ENCODE measurements around the gene LANCL3.

The LANCL3 gene

GRCh38 chrX:37652589-37653231 is 81.2 kb downstream of the LANCL3 start:
- Histone ChIP-seq H3K4me3 (ENCODE audit: low read depth in 1 of 2, low read length in 2 of 2) (no peak overlapping the region), H3K27ac (ENCODE audit: low read depth, low read length) (no peak overlapping the region), H3K36me3 (ENCODE audit: control insufficient read depth in 1 of 2, insufficient read depth in 2 of 2, low read length in 2 of 2) (no peaks in the 10 kb centered on the region), H3K9me3 (ENCODE audit: control insufficient read depth in 1 of 2, low read length in 2 of 2) (no peaks in the 10 kb centered on the region), H3K27me3 (ENCODE audit: control insufficient read depth in 1 of 2, insufficient read depth in 2 of 2, low read length in 2 of 2) (no peaks in the 10 kb centered on the region), H3K9ac (ENCODE audit: low read depth in 1 of 2, low read length in 2 of 2) (no peak overlapping the region), H3K4me1 (ENCODE audit: control insufficient read depth in 1 of 2, insufficient read depth in 2 of 2, low read length in 2 of 2) (no peaks in the 10 kb centered on the region)

- H3K27ac ChIP-seq (ENCODE audit: low read depth, low read length), result no peak overlapping the region
Measured at GRCh38 chrX:37653397-37654085, 82.1 kb downstream of the LANCL3 start.

DNA sequence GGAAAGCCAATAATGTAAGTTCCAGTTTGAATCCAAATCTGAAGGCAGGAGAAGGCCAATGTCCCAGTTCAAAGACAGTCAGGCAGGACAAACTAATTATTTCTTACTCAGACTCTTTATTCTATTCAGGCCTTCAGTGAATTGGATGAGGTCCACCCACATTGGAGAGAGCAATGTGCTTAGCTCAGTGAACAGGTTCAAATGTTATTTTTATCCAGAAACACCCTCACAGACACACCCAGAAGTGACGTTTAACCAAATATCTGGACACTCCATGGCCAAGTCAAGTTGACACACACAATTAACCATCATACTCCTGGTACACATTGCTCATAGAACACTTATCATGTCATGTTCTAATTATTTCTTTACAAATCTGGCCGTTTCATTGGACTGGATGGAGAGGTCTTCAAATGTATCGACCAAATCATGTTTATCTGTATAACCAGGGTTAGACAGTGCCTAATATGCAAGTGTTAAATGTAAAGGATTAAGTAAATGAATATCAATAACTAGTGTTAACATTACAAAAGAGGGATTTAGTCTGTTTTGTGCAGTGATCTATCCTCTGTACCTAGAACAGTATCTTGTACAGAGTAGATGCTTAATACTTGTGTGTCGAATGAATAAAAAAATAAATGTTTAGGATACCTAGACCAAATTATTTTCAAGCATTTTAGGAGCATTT is 87.0 kb downstream of the LANCL3 start:
- Histone ChIP-seq H3K27ac (ENCODE audit: low read depth, low read length) (no peak overlapping the region), H3K4me1 (ENCODE audit: control insufficient read depth in 1 of 2, insufficient read depth in 2 of 2, low read length in 2 of 2) (no peaks in the 10 kb centered on the region), H3K9me3 (ENCODE audit: control insufficient read depth in 1 of 2, low read length in 2 of 2) (no peaks in the 10 kb centered on the region), H3K9ac (ENCODE audit: low read depth in 1 of 2, low read length in 2 of 2) (no peak overlapping the region), H3K27me3 (ENCODE audit: control insufficient read depth in 1 of 2, insufficient read depth in 2 of 2, low read length in 2 of 2) (no peaks in the 10 kb centered on the region), H3K36me3 (ENCODE audit: control insufficient read depth in 1 of 2, insufficient read depth in 2 of 2, low read length in 2 of 2) (no peaks in the 10 kb centered on the region), H3K4me3 (ENCODE audit: low read depth in 1 of 2, low read length in 2 of 2) (no peak overlapping the region)

More at GRCh38 chrX:37653397-37654085, 82.1 kb downstream of the LANCL3 start:
- no peak overlapping the region for H3K9ac ChIP-seq (ENCODE audit: low read depth in 1 of 2, low read length in 2 of 2)
- no peak overlapping the region for H3K4me3 ChIP-seq (ENCODE audit: low read depth in 1 of 2, low read length in 2 of 2)
- H3K4me1 ChIP-seq (ENCODE audit: control insufficient read depth in 1 of 2, insufficient read depth in 2 of 2, low read length in 2 of 2), result no peaks in the 10 kb centered on the region
- H3K36me3 ChIP-seq (ENCODE audit: control insufficient read depth in 1 of 2, insufficient read depth in 2 of 2, low read length in 2 of 2), result no peaks in the 10 kb centered on the region
- H3K9me3 ChIP-seq (ENCODE audit: control insufficient read depth in 1 of 2, low read length in 2 of 2), result no peaks in the 10 kb centered on the region
- no peaks in the 10 kb centered on the region for H3K27me3 ChIP-seq (ENCODE audit: control insufficient read depth in 1 of 2, insufficient read depth in 2 of 2, low read length in 2 of 2)

DNA sequence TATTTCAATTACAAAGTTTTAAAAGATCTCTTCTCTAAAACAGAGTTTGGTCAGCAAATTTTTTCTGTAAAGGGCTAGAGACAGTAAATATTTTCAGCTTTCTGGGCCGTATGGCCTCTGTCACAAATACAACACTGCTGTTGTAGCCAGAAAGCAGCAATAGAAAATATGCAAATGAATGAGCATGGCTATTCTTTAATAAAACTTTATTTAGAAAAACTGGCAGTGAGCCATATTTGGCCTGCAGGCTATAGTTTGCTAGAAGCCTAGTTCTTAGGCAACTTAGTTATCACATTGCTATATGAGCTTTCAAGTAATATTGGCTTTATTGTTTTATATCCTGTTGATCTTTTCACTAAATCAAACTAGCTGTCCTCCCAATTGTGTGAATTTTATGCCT is 87.6 kb downstream of the LANCL3 start:
- Histone ChIP-seq H3K9ac (ENCODE audit: low read depth in 1 of 2, low read length in 2 of 2) (no peak overlapping the region), H3K9me3 (ENCODE audit: control insufficient read depth in 1 of 2, low read length in 2 of 2) (no peaks in the 10 kb centered on the region), H3K4me3 (ENCODE audit: low read depth in 1 of 2, low read length in 2 of 2) (no peak overlapping the region)

GRCh38 chrX:37662181-37662580 is 90.7 kb downstream of the LANCL3 start:
- H3K4me3 ChIP-seq (ENCODE audit: low read depth in 1 of 2, low read length in 2 of 2), result no peak overlapping the region
- no peak overlapping the region for H3K9ac ChIP-seq (ENCODE audit: low read depth in 1 of 2, low read length in 2 of 2)
- H3K27ac ChIP-seq (ENCODE audit: low read depth, low read length), result no peak overlapping the region
- no peaks in the 10 kb centered on the region for H3K36me3 ChIP-seq (ENCODE audit: control insufficient read depth in 1 of 2, insufficient read depth in 2 of 2, low read length in 2 of 2)
- H3K9me3 ChIP-seq (ENCODE audit: control insufficient read depth in 1 of 2, low read length in 2 of 2), result no peaks in the 10 kb centered on the region
- no peaks in the 10 kb centered on the region for H3K27me3 ChIP-seq (ENCODE audit: control insufficient read depth in 1 of 2, insufficient read depth in 2 of 2, low read length in 2 of 2)
- H3K4me1 ChIP-seq (ENCODE audit: control insufficient read depth in 1 of 2, insufficient read depth in 2 of 2, low read length in 2 of 2), result no peaks in the 10 kb centered on the region

More for the DNA sequence above, 87.6 kb downstream of the LANCL3 start:
- H3K27me3 ChIP-seq (ENCODE audit: control insufficient read depth in 1 of 2, insufficient read depth in 2 of 2, low read length in 2 of 2), result no peaks in the 10 kb centered on the region
- no peaks in the 10 kb centered on the region for H3K4me1 ChIP-seq (ENCODE audit: control insufficient read depth in 1 of 2, insufficient read depth in 2 of 2, low read length in 2 of 2)
- H3K27ac ChIP-seq (ENCODE audit: low read depth, low read length), result no peak overlapping the region
- H3K36me3 ChIP-seq (ENCODE audit: control insufficient read depth in 1 of 2, insufficient read depth in 2 of 2, low read length in 2 of 2), result no peaks in the 10 kb centered on the region

GRCh38 chrX:37666516-37666915 is 95.1 kb downstream of the LANCL3 start:
- H3K27me3 ChIP-seq (ENCODE audit: control insufficient read depth in 1 of 2, insufficient read depth in 2 of 2, low read length in 2 of 2), result no peaks in the 10 kb centered on the region
- H3K4me1 ChIP-seq (ENCODE audit: control insufficient read depth in 1 of 2, insufficient read depth in 2 of 2, low read length in 2 of 2), result no peaks in the 10 kb centered on the region
- no peak overlapping the region for H3K27ac ChIP-seq (ENCODE audit: low read depth, low read length)
- H3K4me3 ChIP-seq (ENCODE audit: low read depth in 1 of 2, low read length in 2 of 2), result no peak overlapping the region
- H3K36me3 ChIP-seq (ENCODE audit: control insufficient read depth in 1 of 2, insufficient read depth in 2 of 2, low read length in 2 of 2), result no peaks in the 10 kb centered on the region
- H3K9ac ChIP-seq (ENCODE audit: low read depth in 1 of 2, low read length in 2 of 2), result no peak overlapping the region
- no peaks in the 10 kb centered on the region for H3K9me3 ChIP-seq (ENCODE audit: control insufficient read depth in 1 of 2, low read length in 2 of 2)

GRCh38 chrX:37667141-37667540 is 95.7 kb downstream of the LANCL3 start:
- Histone ChIP-seq H3K36me3 (ENCODE audit: control insufficient read depth in 1 of 2, insufficient read depth in 2 of 2, low read length in 2 of 2) (no peaks in the 10 kb centered on the region), H3K4me1 (ENCODE audit: control insufficient read depth in 1 of 2, insufficient read depth in 2 of 2, low read length in 2 of 2) (no peaks in the 10 kb centered on the region), H3K9ac (ENCODE audit: low read depth in 1 of 2, low read length in 2 of 2) (no peak overlapping the region), H3K9me3 (ENCODE audit: control insufficient read depth in 1 of 2, low read length in 2 of 2) (no peaks in the 10 kb centered on the region), H3K27me3 (ENCODE audit: control insufficient read depth in 1 of 2, insufficient read depth in 2 of 2, low read length in 2 of 2) (no peaks in the 10 kb centered on the region), H3K27ac (ENCODE audit: low read depth, low read length) (no peak overlapping the region), H3K4me3 (ENCODE audit: low read depth in 1 of 2, low read length in 2 of 2) (no peak overlapping the region)

DNA sequence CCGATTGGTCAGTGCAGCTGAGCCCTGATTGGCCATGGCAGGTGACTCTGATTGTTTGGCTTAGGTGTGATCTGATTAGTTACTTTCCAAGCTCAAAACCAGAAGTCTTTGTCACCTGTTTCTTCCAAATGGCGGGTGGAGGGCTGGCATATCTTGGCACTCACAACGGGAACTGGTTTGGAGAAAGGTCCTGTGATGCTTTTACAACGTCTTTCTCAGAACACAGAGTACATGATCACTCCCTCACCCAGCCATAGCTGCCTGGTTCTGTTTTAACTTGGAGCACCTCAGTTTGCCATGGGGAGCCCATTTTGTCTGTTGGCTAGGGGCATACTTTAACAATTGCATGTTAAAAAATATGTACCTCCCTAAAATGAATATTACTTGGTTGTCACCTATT is 101.1 kb downstream of the LANCL3 start:
- no peak overlapping the region for H3K27ac ChIP-seq (ENCODE audit: low read depth, low read length)
- no peaks in the 10 kb centered on the region for H3K36me3 ChIP-seq (ENCODE audit: control insufficient read depth in 1 of 2, insufficient read depth in 2 of 2, low read length in 2 of 2)
- H3K9ac ChIP-seq (ENCODE audit: low read depth in 1 of 2, low read length in 2 of 2), result no peak overlapping the region

GRCh38 chrX:37676811-37677210 is 105.3 kb downstream of the LANCL3 start:
- peaks cover 4 to 6% of the 10 kb centered on the region in 2 donors for H3K4me1 ChIP-seq (ENCODE audit: control insufficient read depth in 1 of 2, insufficient read depth in 2 of 2, low read length in 2 of 2)
- no peak overlapping the region for H3K4me3 ChIP-seq (ENCODE audit: low read depth in 1 of 2, low read length in 2 of 2)
- H3K27ac ChIP-seq (ENCODE audit: low read depth, low read length), result no peak overlapping the region
- no peak overlapping the region for H3K9ac ChIP-seq (ENCODE audit: low read depth in 1 of 2, low read length in 2 of 2)
- H3K9me3 ChIP-seq (ENCODE audit: control insufficient read depth in 1 of 2, low read length in 2 of 2), result no peaks in the 10 kb centered on the region
- no peaks in the 10 kb centered on the region for H3K27me3 ChIP-seq (ENCODE audit: control insufficient read depth in 1 of 2, insufficient read depth in 2 of 2, low read length in 2 of 2)
- H3K36me3 ChIP-seq (ENCODE audit: control insufficient read depth in 1 of 2, insufficient read depth in 2 of 2, low read length in 2 of 2), result no peaks in the 10 kb centered on the region

More for the DNA sequence above, 101.1 kb downstream of the LANCL3 start:
- Histone ChIP-seq H3K27me3 (ENCODE audit: control insufficient read depth in 1 of 2, insufficient read depth in 2 of 2, low read length in 2 of 2) (no peaks in the 10 kb centered on the region), H3K4me3 (ENCODE audit: low read depth in 1 of 2, low read length in 2 of 2) (no peak overlapping the region), H3K4me1 (ENCODE audit: control insufficient read depth in 1 of 2, insufficient read depth in 2 of 2, low read length in 2 of 2) (peaks cover 2 to 3% of the 10 kb centered on the region in 2 donors), H3K9me3 (ENCODE audit: control insufficient read depth in 1 of 2, low read length in 2 of 2) (no peaks in the 10 kb centered on the region)

DNA sequence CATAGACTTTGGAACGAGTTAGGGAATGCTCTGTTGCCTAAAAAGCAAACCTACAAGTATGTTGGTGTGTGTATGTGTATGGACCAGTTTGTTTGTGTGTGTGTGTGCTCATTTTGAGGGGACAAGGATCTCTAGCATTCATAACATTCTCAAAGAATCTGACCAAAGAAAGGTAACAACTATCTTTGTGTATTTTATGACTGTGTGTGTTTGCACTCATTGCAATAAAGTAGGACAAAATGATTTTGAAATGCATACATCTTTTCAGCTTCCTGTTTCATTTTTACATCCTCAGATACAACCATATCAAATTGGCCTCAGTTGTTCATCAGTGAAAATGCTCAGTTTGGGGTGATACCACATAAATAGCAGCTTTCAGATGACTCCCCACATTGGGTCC is 105.8 kb downstream of the LANCL3 start:
- Histone ChIP-seq H3K4me1 (ENCODE audit: control insufficient read depth in 1 of 2, insufficient read depth in 2 of 2, low read length in 2 of 2) (peaks cover 4 to 6% of the 10 kb centered on the region in 2 donors), H3K9ac (ENCODE audit: low read depth in 1 of 2, low read length in 2 of 2) (no peak overlapping the region), H3K27me3 (ENCODE audit: control insufficient read depth in 1 of 2, insufficient read depth in 2 of 2, low read length in 2 of 2) (no peaks in the 10 kb centered on the region), H3K9me3 (ENCODE audit: control insufficient read depth in 1 of 2, low read length in 2 of 2) (no peaks in the 10 kb centered on the region), H3K36me3 (ENCODE audit: control insufficient read depth in 1 of 2, insufficient read depth in 2 of 2, low read length in 2 of 2) (no peaks in the 10 kb centered on the region), H3K4me3 (ENCODE audit: low read depth in 1 of 2, low read length in 2 of 2) (no peak overlapping the region), H3K27ac (ENCODE audit: low read depth, low read length) (no peak overlapping the region)
